Activated CD4-positive, alpha-beta memory T cell treated with anti-CD3 and anti-CD28 coated beads, Interleukin-2, amount 10 ng/mL, durations not matched to agents 7 days and 5 days (primary cell): ENCODE data around the gene GSG1L. TPM values are rescaled to one million over a fixed set of nuclear protein-coding genes. Genes with fewer than 3 reads are reported as not detected.

Source experiments
- CTCF ChIA-PET: fragments of 350-600 bp; sonication (Branson Sonifier 250); formaldehyde crosslinking; loops from one replicate; lab custom pipeline; 2021; ENCODE audit warnings: antibody characterized with exemption, inconsistent platforms; lab: Charles Lee
- POLR2A ChIA-PET: fragments of 350-600 bp; sonication (Branson Sonifier 250); formaldehyde crosslinking; loops from one replicate; lab custom pipeline; 2021; ENCODE audit warnings: antibody characterized with exemption; lab: Charles Lee
- DNase-seq: peaks from one replicate; pipeline ENCODE4 v3.0.0-alpha.2; 2020
- H3K27ac Mint-ChIP-seq: one replicate; pipeline ENCODE4 v1.8.0; 2021; ENCODE audit warnings: mild to moderate bottlenecking, mixed read lengths
- H3K27me3 Mint-ChIP-seq: one replicate; pipeline ENCODE4 v1.8.0; 2021; ENCODE audit warnings: mixed read lengths
- H3K36me3 Mint-ChIP-seq: one replicate; pipeline ENCODE4 v1.8.0; 2021; ENCODE audit warnings: low read depth, mixed read lengths
- H3K4me1 Mint-ChIP-seq: one replicate; pipeline ENCODE4 v1.8.0; 2021; ENCODE audit warnings: mixed read lengths
- H3K4me3 Mint-ChIP-seq: one replicate; pipeline ENCODE4 v1.8.0; 2021; ENCODE audit warnings: mild to moderate bottlenecking, mixed read lengths
- H3K9me3 Mint-ChIP-seq: one replicate; pipeline ENCODE4 v1.8.0; 2021; ENCODE audit warnings: mixed read lengths
- total RNA-seq, 2 experiments: library from RNA; stranded (reverse); gene quantifications; one replicate each; pipeline ENCODE4 v1.2.3, GENCODE V29; 2021

GSG1L gene
- total RNA-seq, 2 experiments from 2014 or later, result 0.55 TPM; not detected in 1

- POLR2A ChIA-PET, result no interaction called here
- Mint-ChIP-seq H3K27me3 (peaks cover 3% of the 10 kb centered on the region), H3K4me1 (no peaks in the 10 kb centered on the region), H3K36me3 (no peaks in the 10 kb centered on the region), H3K9me3 (peaks cover 2% of the 10 kb centered on the region), H3K4me3 (no peak overlapping the region), H3K27ac (no peak overlapping the region)
- no peak for DNase-seq
- CTCF ChIA-PET, result no interaction called here
Observed at GRCh38 chr16:28052274-28053128, 11.0 kb downstream of the GSG1L start.

- H3K27me3 Mint-ChIP-seq, result peaks cover 3% of the 10 kb centered on the region
- H3K36me3 Mint-ChIP-seq, result no peaks in the 10 kb centered on the region
- ChIA-PET CTCF (no interaction called here), POLR2A (no interaction called here)
- DNase-seq, result no peak
- no peaks in the 10 kb centered on the region for H3K4me1 Mint-ChIP-seq
- H3K27ac Mint-ChIP-seq, result no peak overlapping the region
- peaks cover 2% of the 10 kb centered on the region for H3K9me3 Mint-ChIP-seq
- H3K4me3 Mint-ChIP-seq, result no peak overlapping the region
Observed at GRCh38 chr16:28051486-28051885, 12.0 kb downstream of the GSG1L start.

GRCh38 chr16:28042811-28043210, 20.7 kb downstream of the GSG1L start:
- DNase-seq, result no peak
- CTCF ChIA-PET, result no interaction called here
- Mint-ChIP-seq H3K4me3 (no peak overlapping the region), H3K36me3 (no peaks in the 10 kb centered on the region), H3K27ac (no peak overlapping the region), H3K4me1 (no peaks in the 10 kb centered on the region), H3K9me3 (no peaks in the 10 kb centered on the region), H3K27me3 (peaks cover 4% of the 10 kb centered on the region)
- POLR2A ChIA-PET, result no interaction called here

- H3K4me1 Mint-ChIP-seq, result no peaks in the 10 kb centered on the region
- ChIA-PET CTCF (no interaction called here), POLR2A (interaction anchor here (0.6 kb wide), 1 partner anchor 351 kb away, joined by 3 read pairs; no protein-coding TSS in a partner anchor)
- no peaks in the 10 kb centered on the region for H3K36me3 Mint-ChIP-seq
- no peak for DNase-seq
- H3K27ac Mint-ChIP-seq, result no peak overlapping the region
- H3K27me3 Mint-ChIP-seq, result peaks cover 4% of the 10 kb centered on the region
- H3K9me3 Mint-ChIP-seq, result no peaks in the 10 kb centered on the region
- H3K4me3 Mint-ChIP-seq, result no peak overlapping the region
Observed at GRCh38 chr16:28041615-28042014, 21.9 kb downstream of the GSG1L start.

- H3K4me3 Mint-ChIP-seq, result no peak overlapping the region
- H3K27ac Mint-ChIP-seq, result no peak overlapping the region
- POLR2A ChIA-PET, result no interaction called here
- no peaks in the 10 kb centered on the region for H3K36me3 Mint-ChIP-seq
- peaks cover 4% of the 10 kb centered on the region for H3K27me3 Mint-ChIP-seq
- no peaks in the 10 kb centered on the region for H3K9me3 Mint-ChIP-seq
- CTCF ChIA-PET, result no interaction called here
- no peaks in the 10 kb centered on the region for H3K4me1 Mint-ChIP-seq
- DNase-seq, result no peak
Observed at GRCh38 chr16:28040039-28040438, 23.5 kb downstream of the GSG1L start.

DNA sequence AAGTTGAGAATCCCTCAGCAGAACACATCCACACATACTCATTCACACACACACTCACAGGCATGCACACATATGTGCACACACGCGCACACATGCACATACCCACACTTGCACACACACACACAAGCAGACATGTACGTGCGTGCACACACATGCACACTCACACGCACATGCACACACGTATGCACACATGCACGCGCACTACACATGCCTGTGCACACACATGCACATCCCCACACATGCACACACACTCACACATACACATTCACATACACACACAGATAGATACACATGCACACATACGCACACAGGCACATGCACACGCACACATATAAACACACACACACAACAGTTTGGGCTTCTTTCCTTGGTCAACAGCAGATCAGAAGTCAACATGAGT, 24.0 kb downstream of the GSG1L start:
- CTCF ChIA-PET, result no interaction called here
- no peak for DNase-seq
- Mint-ChIP-seq H3K36me3 (no peaks in the 10 kb centered on the region), H3K4me3 (no peak overlapping the region), H3K9me3 (no peaks in the 10 kb centered on the region), H3K27me3 (peaks cover 4% of the 10 kb centered on the region), H3K4me1 (no peaks in the 10 kb centered on the region), H3K27ac (no peak overlapping the region)
- POLR2A ChIA-PET, result no interaction called here

GRCh38 chr16:28038409-28038808, 25.1 kb downstream of the GSG1L start:
- H3K9me3 Mint-ChIP-seq, result no peaks in the 10 kb centered on the region
- H3K4me1 Mint-ChIP-seq, result no peaks in the 10 kb centered on the region
- DNase-seq, result no peak
- peaks cover 4% of the 10 kb centered on the region for H3K27me3 Mint-ChIP-seq
- CTCF ChIA-PET, result no interaction called here
- no peak overlapping the region for H3K27ac Mint-ChIP-seq
- no peak overlapping the region for H3K4me3 Mint-ChIP-seq
- POLR2A ChIA-PET, result no interaction called here
- H3K36me3 Mint-ChIP-seq, result no peaks in the 10 kb centered on the region

- H3K27ac Mint-ChIP-seq, result no peak overlapping the region
- CTCF ChIA-PET, result no interaction called here
Observed at GRCh38 chr16:28035866-28036393, 27.6 kb downstream of the GSG1L start.

GRCh38 chr16:28033870-28034269, 29.6 kb downstream of the GSG1L start:
- Mint-ChIP-seq H3K27me3 (no peaks in the 10 kb centered on the region), H3K36me3 (no peaks in the 10 kb centered on the region), H3K4me1 (no peaks in the 10 kb centered on the region), H3K4me3 (no peak overlapping the region), H3K27ac (no peak overlapping the region), H3K9me3 (no peaks in the 10 kb centered on the region)
- CTCF ChIA-PET, result no interaction called here
- POLR2A ChIA-PET, result no interaction called here
- no peak for DNase-seq

More at GRCh38 chr16:28035866-28036393, 27.6 kb downstream of the GSG1L start:
- DNase-seq, result no peak
- POLR2A ChIA-PET, result no interaction called here
- H3K27me3 Mint-ChIP-seq, result no peaks in the 10 kb centered on the region
- no peaks in the 10 kb centered on the region for H3K9me3 Mint-ChIP-seq
- H3K4me3 Mint-ChIP-seq, result no peak overlapping the region
- no peaks in the 10 kb centered on the region for H3K4me1 Mint-ChIP-seq
- no peaks in the 10 kb centered on the region for H3K36me3 Mint-ChIP-seq

DNA sequence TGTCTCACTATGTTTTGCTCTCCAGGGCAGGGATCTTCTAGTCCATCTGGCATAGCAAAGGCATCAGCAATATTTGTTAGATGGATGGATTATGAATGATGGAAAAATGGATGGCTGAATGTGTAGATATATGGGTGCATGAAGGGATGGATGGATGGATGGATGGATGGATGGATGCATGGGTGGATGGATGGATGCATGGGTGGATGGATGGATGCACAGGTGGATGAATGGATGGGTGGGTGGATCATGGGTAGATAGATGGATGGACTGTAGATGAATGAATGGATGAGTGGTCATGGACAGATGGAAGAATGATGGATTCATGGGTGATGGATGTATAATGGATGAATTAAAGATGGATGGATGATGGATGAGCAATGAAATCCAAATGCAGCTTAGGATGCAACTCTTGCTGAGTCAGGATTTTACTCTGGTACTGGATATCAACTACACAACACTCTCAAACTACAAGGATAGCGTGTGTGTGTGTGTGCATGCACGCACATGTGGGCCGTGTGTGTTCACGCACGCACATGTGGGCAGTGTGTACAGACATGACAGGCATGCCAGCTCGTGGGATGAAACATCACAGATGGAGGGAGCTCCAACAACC, 34.0 kb downstream of the GSG1L start:
- no peaks in the 10 kb centered on the region for H3K4me1 Mint-ChIP-seq
- ChIA-PET CTCF (no interaction called here), POLR2A (no interaction called here)
- no peak for DNase-seq
- no peaks in the 10 kb centered on the region for H3K9me3 Mint-ChIP-seq
- H3K27me3 Mint-ChIP-seq, result no peaks in the 10 kb centered on the region
- H3K27ac Mint-ChIP-seq, result no peak overlapping the region
- no peaks in the 10 kb centered on the region for H3K36me3 Mint-ChIP-seq
- H3K4me3 Mint-ChIP-seq, result no peak overlapping the region

GRCh38 chr16:28027055-28027454, 36.5 kb downstream of the GSG1L start:
- no peaks in the 10 kb centered on the region for H3K27me3 Mint-ChIP-seq
- ChIA-PET POLR2A (no interaction called here), CTCF (no interaction called here)
- no peaks in the 10 kb centered on the region for H3K4me1 Mint-ChIP-seq
- no peak for DNase-seq
- no peak overlapping the region for H3K27ac Mint-ChIP-seq
- no peak overlapping the region for H3K4me3 Mint-ChIP-seq
- H3K36me3 Mint-ChIP-seq, result no peaks in the 10 kb centered on the region
- H3K9me3 Mint-ChIP-seq, result no peaks in the 10 kb centered on the region

- Mint-ChIP-seq H3K4me3 (no peak overlapping the region), H3K9me3 (no peaks in the 10 kb centered on the region), H3K36me3 (no peaks in the 10 kb centered on the region), H3K27me3 (no peaks in the 10 kb centered on the region), H3K27ac (no peak overlapping the region), H3K4me1 (no peaks in the 10 kb centered on the region)
- POLR2A ChIA-PET, result no interaction called here
- CTCF ChIA-PET, result no interaction called here
- no peak for DNase-seq
Observed at GRCh38 chr16:28025631-28026030, 37.9 kb downstream of the GSG1L start.

- ChIA-PET POLR2A (no interaction called here), CTCF (no interaction called here)
- no peaks in the 10 kb centered on the region for H3K4me1 Mint-ChIP-seq
- H3K27me3 Mint-ChIP-seq, result peaks cover 14% of the 10 kb centered on the region
- H3K27ac Mint-ChIP-seq, result no peak overlapping the region
- no peaks in the 10 kb centered on the region for H3K36me3 Mint-ChIP-seq
- no peak overlapping the region for H3K4me3 Mint-ChIP-seq
- no peak for DNase-seq
- no peaks in the 10 kb centered on the region for H3K9me3 Mint-ChIP-seq
Observed at GRCh38 chr16:28019218-28019617, 44.3 kb downstream of the GSG1L start.
